ENCODE results near the gene NFILZ.

NFILZ gene

GRCh38 chr19:8585894-8586750 lies 44.3 kb upstream of the NFILZ start:
- Histone ChIP-seq H3K4me3 (ENCODE audit: low read length) (no peak overlapping the region), H3K9me3 (ENCODE audit: insufficient read depth, low read length) (no peaks in the 10 kb centered on the region), H3K79me2 (ENCODE audit: low read length) (no peaks in the 10 kb centered on the region), H3K4me1 (ENCODE audit: low read length) (no peaks in the 10 kb centered on the region), H2AFZ (ENCODE audit: low read depth, low read length) (no peak overlapping the region), H3K9ac (ENCODE audit: low read length) (no peak overlapping the region), H3K36me3 (replicated peaks; ENCODE audit: low read depth, low read length) (no peaks in the 10 kb centered on the region), H3K27ac (ENCODE audit: low read length) (no peak overlapping the region), H3K4me2 (ENCODE audit: low read length) (no peak overlapping the region), H4K20me1 (ENCODE audit: insufficient read depth, low read length) (no peaks in the 10 kb centered on the region), H3K27me3 (ENCODE audit: low read depth, low read length) (peaks cover 3% of the 10 kb centered on the region; the same call in 1 of the 2 replicates)
- TF ChIP-seq EZH2phosphoT487 (IDR thresholded peaks at IDR 0.05; ENCODE audit: low read depth) (no peak), CTCF (IDR thresholded peaks at IDR 0.05; ENCODE audit: low read depth, low read length) (peak; percentile 80)

- no peak overlapping the region for H2AFZ ChIP-seq (ENCODE audit: low read depth, low read length)
- H3K4me3 ChIP-seq (ENCODE audit: low read length): no peak overlapping the region
- H3K79me2 ChIP-seq (ENCODE audit: low read length): no peaks in the 10 kb centered on the region
- no peak overlapping the region for H3K4me2 ChIP-seq (ENCODE audit: low read length)
- no peak overlapping the region for H3K27ac ChIP-seq (ENCODE audit: low read length)
- H3K4me1 ChIP-seq (ENCODE audit: low read length): no peaks in the 10 kb centered on the region
- H3K9me3 ChIP-seq (ENCODE audit: insufficient read depth, low read length): 0 out of 2 replicates have a peak, but pooled peaks cover 4% of the 10 kb centered on the region
- TF ChIP-seq CTCF (IDR thresholded peaks at IDR 0.05; ENCODE audit: low read depth, low read length): no peak
- no peak for TF ChIP-seq EZH2phosphoT487 (IDR thresholded peaks at IDR 0.05; ENCODE audit: low read depth)
- H3K9ac ChIP-seq (ENCODE audit: low read length): no peak overlapping the region
- H3K36me3 ChIP-seq (replicated peaks; ENCODE audit: low read depth, low read length): no peaks in the 10 kb centered on the region
- H3K27me3 ChIP-seq (ENCODE audit: low read depth, low read length): peaks cover 3% of the 10 kb centered on the region; the same call in 1 of the 2 replicates
- no peaks in the 10 kb centered on the region for H4K20me1 ChIP-seq (ENCODE audit: insufficient read depth, low read length)
Observed at GRCh38 chr19:8589177-8589714, 41.2 kb upstream of the NFILZ start.

GRCh38 chr19:8592231-8593009 lies 38.0 kb upstream of the NFILZ start:
- Histone ChIP-seq H3K27ac (ENCODE audit: low read length) (no peak overlapping the region), H4K20me1 (ENCODE audit: insufficient read depth, low read length) (no peaks in the 10 kb centered on the region), H3K27me3 (ENCODE audit: low read depth, low read length) (peaks cover 3% of the 10 kb centered on the region; the same call in 1 of the 2 replicates), H3K9ac (ENCODE audit: low read length) (no peak overlapping the region), H3K9me3 (ENCODE audit: insufficient read depth, low read length) (0 out of 2 replicates have a peak, but pooled peaks cover 4% of the 10 kb centered on the region), H3K79me2 (ENCODE audit: low read length) (no peaks in the 10 kb centered on the region), H3K4me1 (ENCODE audit: low read length) (no peaks in the 10 kb centered on the region), H3K36me3 (replicated peaks; ENCODE audit: low read depth, low read length) (no peaks in the 10 kb centered on the region), H3K4me3 (ENCODE audit: low read length) (no peak overlapping the region), H2AFZ (ENCODE audit: low read depth, low read length) (no peak overlapping the region), H3K4me2 (ENCODE audit: low read length) (no peak overlapping the region)
- no peak for TF ChIP-seq EZH2phosphoT487 (IDR thresholded peaks at IDR 0.05; ENCODE audit: low read depth)
- no peak for TF ChIP-seq CTCF (IDR thresholded peaks at IDR 0.05; ENCODE audit: low read depth, low read length)

- Histone ChIP-seq H2AFZ (ENCODE audit: low read depth, low read length) (no peak overlapping the region), H4K20me1 (ENCODE audit: insufficient read depth, low read length) (no peaks in the 10 kb centered on the region), H3K9ac (ENCODE audit: low read length) (no peak overlapping the region), H3K27ac (ENCODE audit: low read length) (no peak overlapping the region), H3K27me3 (ENCODE audit: low read depth, low read length) (no peaks in the 10 kb centered on the region), H3K79me2 (ENCODE audit: low read length) (no peaks in the 10 kb centered on the region), H3K4me2 (ENCODE audit: low read length) (no peak overlapping the region), H3K4me1 (ENCODE audit: low read length) (peaks cover 6% of the 10 kb centered on the region; the same call in 1 of the 2 replicates), H3K9me3 (ENCODE audit: insufficient read depth, low read length) (0 out of 2 replicates have a peak, but pooled peaks cover 4% of the 10 kb centered on the region), H3K36me3 (replicated peaks; ENCODE audit: low read depth, low read length) (no peaks in the 10 kb centered on the region), H3K4me3 (ENCODE audit: low read length) (no peak overlapping the region)
- no peak for TF ChIP-seq EZH2phosphoT487 (IDR thresholded peaks at IDR 0.05; ENCODE audit: low read depth)
- peak; percentile 27 for TF ChIP-seq CTCF (IDR thresholded peaks at IDR 0.05; ENCODE audit: low read depth, low read length)
Observed at GRCh38 chr19:8593931-8594330, 36.5 kb upstream of the NFILZ start.
